ENCODE measurements around the gene LOXL3.
"Not testable (repeated sequence)": the region's sequence is repeated elsewhere in the genome, so short reads cannot be mapped to it uniquely, and the experiment has no call there.

The LOXL3 gene

GRCh38 chr2:74483675-74484164 is 70.0 kb downstream of the LOXL3 start:
- not testable (repeated sequence) for H3K9me3 ChIP-seq (replicated peaks; ENCODE audit: low read length); H3K27me3 ChIP-seq (ENCODE audit: control insufficient read depth, insufficient read depth, low read length)
- peak overlapping the region; percentile 91 for H3K4me2 ChIP-seq (ENCODE audit: low read length)
- H3K9ac ChIP-seq (ENCODE audit: low read depth, low read length), result peak overlapping the region; percentile 87
- peak overlapping the region; percentile 83 for H3K4me3 ChIP-seq (ENCODE audit: low read length)
- H3K4me1 ChIP-seq (ENCODE audit: control insufficient read depth, insufficient read depth, low read length), result peaks cover 16% of the 10 kb centered on the region
- H3K36me3 ChIP-seq (ENCODE audit: insufficient read depth, low read length), result peaks cover 18% of the 10 kb centered on the region

GRCh38 chr2:74482801-74483674 is 70.7 kb downstream of the LOXL3 start, which contains the start of the genes CCDC142 and TTC31:
Gene CCDC142 (minus strand): TSS chr2:74482998. CDS start chr2:74482837, 161 bp downstream.
Gene TTC31 (plus strand): TSS chr2:74483081. CDS start chr2:74483096, 15 bp downstream.
- Histone ChIP-seq H3K9ac (ENCODE audit: low read depth, low read length) (peak within 1 kb of the TSS; percentile 87), H3K4me2 (ENCODE audit: low read length) (peak within 1 kb of the TSS; percentile 91), H3K27me3 (ENCODE audit: control insufficient read depth, insufficient read depth, low read length) (no peaks in the 10 kb centered on the region), H3K4me3 (ENCODE audit: low read length) (peak within 1 kb of the TSS; percentile 83), H3K36me3 (ENCODE audit: insufficient read depth, low read length) (peaks cover 18% of the 10 kb centered on the region), H3K4me1 (ENCODE audit: control insufficient read depth, insufficient read depth, low read length) (peaks cover 16% of the 10 kb centered on the region), H3K9me3 (replicated peaks; ENCODE audit: low read length) (no peaks in the 10 kb centered on the region)

All from skeletal muscle satellite cell (primary cell).